ENCODE measurements around the gene XXYLT1. TPM values are rescaled to one million over a fixed set of nuclear protein-coding genes. Genes with fewer than 3 reads are reported as not detected.

Gene XXYLT1
- total RNA-seq, 3 donors from 2014 or later: 7.2 to 13.0 (median 10.8) TPM

- Histone ChIP-seq H3K27ac (peak overlapping the region in 1 of 2 donors; percentile 25), H3K4me3 (no peak overlapping the region), H3K27me3 (no peaks in the 10 kb centered on the region), H3K4me1 (no peaks in the 10 kb centered on the region), H3K36me3 (no peaks in the 10 kb centered on the region), H3K9me3 (no peaks in the 10 kb centered on the region)
- TF ChIP-seq POLR2A (IDR thresholded peaks at IDR 0.05): no peak
- TF ChIP-seq POLR2AphosphoS5 (IDR thresholded peaks at IDR 0.05): no peak
- no peak for TF ChIP-seq CTCF (IDR thresholded peaks at IDR 0.05)
- DNase-seq (ENCODE audit: low spot score in 2 of 2): no peak
- intact Hi-C loops (cut with DNase I; ENCODE audit: low total_unique reads): loop anchor here (10.0 kb wide), 1 partner anchor 420 kb away; the partner anchor contains the start of gene FAM43A
Measured at GRCh38 chr3:195104340-195104739, 166.6 kb downstream of the XXYLT1 start.

GRCh38 chr3:195103623-195104022, 167.3 kb downstream of the XXYLT1 start:
- H3K27me3 ChIP-seq: no peaks in the 10 kb centered on the region
- no peak overlapping the region for H3K4me3 ChIP-seq
- H3K27ac ChIP-seq: peak overlapping the region; percentile 25 to 33
- no peaks in the 10 kb centered on the region for H3K36me3 ChIP-seq
- no peak for TF ChIP-seq POLR2AphosphoS5 (IDR thresholded peaks at IDR 0.05)
- no peak for TF ChIP-seq POLR2A (IDR thresholded peaks at IDR 0.05)
- no peak for TF ChIP-seq CTCF (IDR thresholded peaks at IDR 0.05)
- H3K4me1 ChIP-seq: no peaks in the 10 kb centered on the region
- intact Hi-C loops (cut with DNase I; ENCODE audit: low total_unique reads): loop anchor here (10.0 kb wide), 1 partner anchor 419 kb away; the partner anchor contains the start of gene FAM43A
- H3K9me3 ChIP-seq: no peaks in the 10 kb centered on the region
- DNase-seq (ENCODE audit: low spot score in 2 of 2): no peak

GRCh38 chr3:195102609-195103467, 168.1 kb downstream of the XXYLT1 start:
- intact Hi-C loops (cut with DNase I; ENCODE audit: low total_unique reads): loop anchor here (10.0 kb wide), 1 partner anchor 418 kb away; the partner anchor contains the start of gene FAM43A
- no peaks in the 10 kb centered on the region for H3K9me3 ChIP-seq
- no peak for DNase-seq (ENCODE audit: low spot score in 2 of 2)
- H3K27me3 ChIP-seq: no peaks in the 10 kb centered on the region
- no peaks in the 10 kb centered on the region for H3K36me3 ChIP-seq
- no peak for TF ChIP-seq POLR2AphosphoS5 (IDR thresholded peaks at IDR 0.05)
- no peak overlapping the region for H3K4me3 ChIP-seq
- no peaks in the 10 kb centered on the region for H3K4me1 ChIP-seq
- H3K27ac ChIP-seq: peak overlapping the region; percentile 33 to 57

- Histone ChIP-seq H3K4me3 (no peak overlapping the region), H3K4me1 (no peaks in the 10 kb centered on the region), H3K36me3 (no peaks in the 10 kb centered on the region), H3K9me3 (no peaks in the 10 kb centered on the region), H3K27me3 (no peaks in the 10 kb centered on the region), H3K27ac (peak overlapping the region in 1 of 2 donors; percentile 12)
- TF ChIP-seq POLR2AphosphoS5 (IDR thresholded peaks at IDR 0.05) (no peak), CTCF (IDR thresholded peaks at IDR 0.05) (no peak), POLR2A (IDR thresholded peaks at IDR 0.05) (no peak)
- DNase-seq (ENCODE audit: low spot score in 2 of 2): no peak
- intact Hi-C loops (cut with DNase I; ENCODE audit: low total_unique reads): loop anchor here (10.0 kb wide), 1 partner anchor 417 kb away; the partner anchor contains the start of gene FAM43A
Measured at GRCh38 chr3:195101927-195102608, 168.9 kb downstream of the XXYLT1 start.

- Histone ChIP-seq H3K4me3 (no peak overlapping the region), H3K27me3 (no peaks in the 10 kb centered on the region), H3K36me3 (no peaks in the 10 kb centered on the region), H3K4me1 (no peaks in the 10 kb centered on the region), H3K27ac (peak overlapping the region in 1 of 2 donors; percentile 3), H3K9me3 (no peaks in the 10 kb centered on the region)
- TF ChIP-seq CTCF (IDR thresholded peaks at IDR 0.05) (no peak), POLR2AphosphoS5 (IDR thresholded peaks at IDR 0.05) (no peak), POLR2A (IDR thresholded peaks at IDR 0.05) (no peak)
- intact Hi-C loops (cut with DNase I; ENCODE audit: low total_unique reads): loop anchor here (10.0 kb wide), 1 partner anchor 416 kb away; the partner anchor contains the start of gene FAM43A
- no peak for DNase-seq (ENCODE audit: low spot score in 2 of 2)
Measured at GRCh38 chr3:195101001-195101583, 169.9 kb downstream of the XXYLT1 start.
